H1 (cell line): ENCODE results near the gene SCN11A. TPM values are rescaled to one million over a fixed set of nuclear protein-coding genes. Genes with fewer than 3 reads are reported as not detected.

ENCODE experiments used
- SP2 ChIP-seq: IDR thresholded peaks from 2 replicates; pipeline ENCODE4 v1.6.1; 2012; ENCODE audit warnings: mild to moderate bottlenecking, low read length, inconsistent platforms
- TBP ChIP-seq: IDR thresholded peaks from 2 replicates; pipeline ENCODE4 v1.6.1; 2011; ENCODE audit warnings: low read depth, low read length, improper control_type of control experiment
- polyA plus RNA-seq, 7 experiments: library from polyadenylated mRNA; depleted of rRNA in 3 of 7; stranded (reverse) in 5 of 7; unstranded in 2 of 7; fragments of >200 nt in 5 of 7; fragments of 200-250 nt in 2 of 7; gene quantifications; 1 replicate in 5 of 7; 2 replicates in 1 of 7; 4 replicates in 1 of 7; pipeline versions ENCODE4 v1.2.1 to v1.2.3, GENCODE V29; 2011 to 2013; ENCODE audit warnings: missing spikeins in 2 of 7, mixed read lengths in 2 of 7
- total RNA-seq: library from RNA; stranded (reverse); fragmentation: NEBNext Ultra II Directional; extraction: Animal tissue kit (Norgen Biotek cat#: 25700); gene quantifications from 2 replicates; pipeline ENCODE4 v1.2.1, GENCODE V29; 2021

SCN11A gene
- total and polyA plus RNA-seq, 2 of the 8 experiments (the other 6 are each of a cell fraction or from before 2014, with no cell fraction given) = 0.11 to 0.21 TPM

DNA sequence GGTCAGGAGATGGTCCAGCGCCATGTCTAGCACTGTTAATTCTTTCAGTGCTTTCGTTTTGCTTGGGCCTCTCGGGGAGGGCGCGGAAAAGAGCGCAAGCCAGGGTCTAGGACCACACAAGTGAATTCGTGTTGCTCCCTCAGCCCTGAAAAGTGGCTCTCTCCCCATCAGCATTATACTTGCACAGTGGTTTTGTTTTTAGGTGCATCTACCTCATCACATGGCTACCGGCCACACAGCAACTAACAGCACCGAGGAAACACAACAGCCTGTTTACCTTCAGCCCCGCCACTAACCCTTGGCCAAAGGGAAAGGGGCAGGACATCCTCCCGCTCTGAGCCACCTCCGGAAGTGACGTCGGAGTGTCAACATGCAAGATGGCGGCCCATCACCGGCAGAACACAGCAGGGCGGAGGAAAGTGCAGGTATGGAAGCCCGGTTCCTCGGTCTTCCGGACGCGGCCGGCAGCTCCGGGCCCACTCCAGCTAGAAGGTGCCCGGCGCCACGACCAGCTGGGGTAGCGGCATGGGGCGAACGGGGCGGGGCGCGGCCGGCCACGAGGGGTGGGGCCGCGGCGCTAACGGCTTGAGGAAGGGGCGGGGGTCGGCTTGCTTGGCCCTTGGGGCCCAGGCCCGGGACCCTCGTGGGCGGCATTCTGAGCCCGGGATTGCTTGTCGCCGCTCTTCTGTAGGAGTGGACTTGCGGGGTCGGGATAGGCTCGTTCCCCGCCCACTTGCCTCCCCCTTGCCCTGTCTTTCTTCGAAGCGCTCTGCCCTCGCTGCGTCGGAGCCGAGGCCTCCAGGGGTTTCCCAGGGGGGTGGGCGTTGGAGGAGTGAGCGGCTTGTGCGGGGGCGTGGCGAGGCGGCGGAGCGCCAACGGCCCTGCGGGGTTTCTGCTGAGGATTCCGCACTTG is at the start of gene SCN11A, which contains the start of gene WDR48 (continued):
- TF ChIP-seq SP2 (no peak), TBP (peak; percentile 95)
